ENCODE measurements around the gene SLC22A15.

Gene SLC22A15

GRCh38 chr1:116110567-116111523 is 134.5 kb downstream of the SLC22A15 start, which contains the start of gene MAB21L3:
Gene MAB21L3, plus strand, starts transcription at chr1:116111399. Its CDS starts 1,217 bp downstream, at chr1:116112616.
- Histone ChIP-seq H3K4me1 (ENCODE audit: control insufficient read depth, insufficient read depth, low read length, poor library complexity, severe bottlenecking) (no peaks in the 10 kb centered on the region), H3K27ac (ENCODE audit: insufficient read depth, low read length, poor library complexity, severe bottlenecking) (no peak within 1 kb of the TSS), H3K27me3 (replicated peaks; ENCODE audit: control insufficient read depth, insufficient read depth, low read length, poor library complexity, severe bottlenecking) (no peaks in the 10 kb centered on the region), H3K4me3 (ENCODE audit: insufficient read depth, low read depth, low read length, poor library complexity, severe bottlenecking) (no peak within 1 kb of the TSS), H3K9me3 (ENCODE audit: control insufficient read depth, low read length) (no peaks in the 10 kb centered on the region), H3K36me3 (ENCODE audit: control insufficient read depth, insufficient read depth, low read length) (no peaks in the 10 kb centered on the region)
- DNase-seq = no peak

DNA sequence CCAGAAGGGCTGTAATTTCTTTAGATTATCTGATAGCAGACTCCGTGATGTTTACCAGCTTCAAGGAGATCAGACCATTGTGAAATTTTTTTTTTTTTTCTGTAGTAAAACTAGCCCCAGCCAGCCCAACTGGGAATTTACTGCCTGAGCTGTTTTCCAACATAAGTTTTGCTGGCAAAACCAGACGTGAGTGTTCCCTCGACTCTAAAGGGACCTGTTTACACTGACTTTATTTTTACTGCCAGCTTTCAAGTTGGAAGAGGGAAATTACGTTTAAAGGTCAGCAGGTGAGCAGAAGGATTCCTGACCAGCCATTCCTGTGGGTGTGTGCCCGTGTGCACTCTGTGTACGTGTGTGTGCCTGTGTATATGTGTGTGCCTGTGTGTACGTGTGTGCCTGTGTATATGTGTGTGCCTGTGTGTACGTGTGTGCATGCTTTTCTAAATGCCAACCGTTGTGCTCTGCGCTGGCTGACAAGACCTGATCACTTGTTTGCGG is 135.3 kb downstream of the SLC22A15 start:
- H3K9me3 ChIP-seq (ENCODE audit: control insufficient read depth, low read length) = no peaks in the 10 kb centered on the region
- H3K27me3 ChIP-seq (replicated peaks; ENCODE audit: control insufficient read depth, insufficient read depth, low read length, poor library complexity, severe bottlenecking) = no peaks in the 10 kb centered on the region
- no peaks in the 10 kb centered on the region for H3K4me1 ChIP-seq (ENCODE audit: control insufficient read depth, insufficient read depth, low read length, poor library complexity, severe bottlenecking)
- H3K27ac ChIP-seq (ENCODE audit: insufficient read depth, low read length, poor library complexity, severe bottlenecking) = no peak overlapping the region
- no peaks in the 10 kb centered on the region for H3K36me3 ChIP-seq (ENCODE audit: control insufficient read depth, insufficient read depth, low read length)
- H3K4me3 ChIP-seq (ENCODE audit: insufficient read depth, low read depth, low read length, poor library complexity, severe bottlenecking) = no peak overlapping the region
- DNase-seq = no peak

DNA sequence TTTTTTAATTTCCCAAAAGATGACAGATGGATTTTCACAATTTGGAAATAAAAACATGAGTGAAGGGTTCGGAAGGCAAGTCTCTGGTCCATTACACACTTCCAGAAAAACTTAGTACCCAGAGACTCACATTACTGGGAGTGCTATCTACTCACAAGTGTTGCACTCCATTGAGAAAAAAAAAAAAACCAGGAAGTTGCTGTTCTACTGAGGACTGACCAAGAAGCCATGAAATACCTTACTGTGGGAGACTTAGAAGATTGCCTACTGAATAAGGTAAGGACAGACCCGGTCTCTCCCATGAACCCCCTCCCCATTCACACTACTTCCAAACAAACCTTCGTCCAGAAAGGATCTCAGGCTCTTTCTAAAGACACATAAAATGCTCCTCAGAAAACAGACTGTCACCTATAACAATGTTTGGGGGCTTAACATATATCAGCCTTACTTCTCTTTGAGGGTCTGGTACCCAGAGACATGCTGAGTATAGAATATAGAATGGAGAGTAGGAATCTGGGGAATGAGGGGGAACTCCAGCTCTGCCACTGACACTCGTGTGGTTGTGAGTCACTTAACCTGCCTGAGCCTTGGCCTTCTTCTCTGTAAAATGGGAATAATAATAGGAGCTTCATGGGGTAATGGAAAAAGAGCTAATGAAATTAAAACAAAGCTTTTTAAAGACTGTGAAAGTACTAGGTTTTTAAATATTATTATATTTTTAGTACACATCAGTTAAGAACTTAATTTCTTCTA is 136.3 kb downstream of the SLC22A15 start:
- H3K4me1 ChIP-seq (ENCODE audit: control insufficient read depth, insufficient read depth, low read length, poor library complexity, severe bottlenecking) = no peaks in the 10 kb centered on the region
- H3K27ac ChIP-seq (ENCODE audit: insufficient read depth, low read length, poor library complexity, severe bottlenecking) = no peak overlapping the region
- DNase-seq = no peak
- H3K9me3 ChIP-seq (ENCODE audit: control insufficient read depth, low read length) = no peaks in the 10 kb centered on the region
- H3K27me3 ChIP-seq (replicated peaks; ENCODE audit: control insufficient read depth, insufficient read depth, low read length, poor library complexity, severe bottlenecking) = no peaks in the 10 kb centered on the region
- H3K4me3 ChIP-seq (ENCODE audit: insufficient read depth, low read depth, low read length, poor library complexity, severe bottlenecking) = no peak overlapping the region
- H3K36me3 ChIP-seq (ENCODE audit: control insufficient read depth, insufficient read depth, low read length) = no peaks in the 10 kb centered on the region

DNA sequence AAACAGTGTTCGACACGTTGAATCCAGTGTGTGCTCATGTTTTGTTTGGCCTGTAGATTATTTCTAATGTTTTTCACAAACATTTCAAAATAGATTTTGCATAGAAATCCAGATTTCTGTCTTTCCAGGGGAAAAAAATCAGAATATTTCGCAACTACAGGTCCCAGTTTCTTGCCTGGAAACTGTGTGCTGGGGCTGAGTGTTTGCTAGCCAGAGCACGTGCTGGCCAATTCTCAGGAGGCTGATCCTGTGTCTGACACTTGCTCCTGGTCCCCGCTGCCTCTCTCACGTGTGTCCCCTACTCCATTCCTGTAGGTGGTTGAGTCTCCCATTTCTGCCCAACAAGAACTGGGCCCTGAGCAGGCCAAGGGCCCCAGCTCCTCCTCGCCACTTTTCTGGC is 137.3 kb downstream of the SLC22A15 start:
- H3K4me1 ChIP-seq (ENCODE audit: control insufficient read depth, insufficient read depth, low read length, poor library complexity, severe bottlenecking) = no peaks in the 10 kb centered on the region
- H3K4me3 ChIP-seq (ENCODE audit: insufficient read depth, low read depth, low read length, poor library complexity, severe bottlenecking) = no peak overlapping the region
- H3K36me3 ChIP-seq (ENCODE audit: control insufficient read depth, insufficient read depth, low read length) = no peaks in the 10 kb centered on the region
- no peak overlapping the region for H3K27ac ChIP-seq (ENCODE audit: insufficient read depth, low read length, poor library complexity, severe bottlenecking)
- H3K9me3 ChIP-seq (ENCODE audit: control insufficient read depth, low read length) = no peaks in the 10 kb centered on the region
- DNase-seq = no peak
- no peaks in the 10 kb centered on the region for H3K27me3 ChIP-seq (replicated peaks; ENCODE audit: control insufficient read depth, insufficient read depth, low read length, poor library complexity, severe bottlenecking)

DNA sequence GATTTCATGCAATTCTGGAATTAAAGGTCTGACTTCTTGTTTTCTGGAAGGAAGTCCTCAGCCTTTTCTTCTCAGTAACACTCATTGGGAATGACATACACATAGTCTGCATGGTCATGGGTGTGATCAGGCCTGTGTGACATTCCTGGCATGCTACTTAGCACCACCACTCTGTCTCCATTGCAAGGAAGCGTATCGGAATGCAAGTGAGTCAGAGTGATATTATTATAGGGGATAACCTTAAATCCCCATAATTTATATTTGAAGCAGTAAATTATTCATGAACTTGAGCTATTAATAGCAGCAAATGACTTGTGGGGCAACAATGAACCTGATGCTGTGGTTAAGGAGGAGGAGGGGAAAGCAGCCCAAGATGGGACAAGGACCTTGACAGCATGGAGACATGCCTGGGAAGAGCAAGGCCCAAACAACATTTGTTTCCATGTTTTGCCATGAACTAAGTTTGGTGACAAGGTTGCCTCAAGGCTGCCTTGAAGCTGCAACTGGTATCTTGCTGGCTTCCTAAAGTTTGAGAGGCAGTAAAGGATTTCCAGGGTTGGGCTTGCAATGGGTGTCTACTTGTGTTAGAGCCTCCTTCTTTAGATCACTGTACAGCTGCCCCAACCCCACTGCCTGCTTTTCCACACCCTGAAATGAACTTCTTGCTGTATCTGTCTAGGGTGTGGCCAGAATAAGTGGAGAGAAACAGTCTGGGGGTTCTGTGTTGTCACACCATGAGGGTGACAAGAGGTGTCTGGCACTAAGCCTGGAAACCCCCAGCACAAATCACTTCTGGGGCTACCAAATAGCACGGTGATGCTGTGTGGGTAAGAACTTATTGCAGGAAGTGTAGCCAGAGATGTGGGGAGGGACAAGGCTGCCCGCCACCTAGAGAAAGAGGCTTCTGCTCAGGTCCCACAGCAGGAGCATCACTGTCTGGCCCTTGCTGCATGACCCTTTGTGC is 139.4 kb downstream of the SLC22A15 start:
- Histone ChIP-seq H3K9me3 (ENCODE audit: control insufficient read depth, low read length) (no peaks in the 10 kb centered on the region), H3K27ac (ENCODE audit: insufficient read depth, low read length, poor library complexity, severe bottlenecking) (no peak overlapping the region), H3K36me3 (ENCODE audit: control insufficient read depth, insufficient read depth, low read length) (no peaks in the 10 kb centered on the region), H3K27me3 (replicated peaks; ENCODE audit: control insufficient read depth, insufficient read depth, low read length, poor library complexity, severe bottlenecking) (no peaks in the 10 kb centered on the region), H3K4me3 (ENCODE audit: insufficient read depth, low read depth, low read length, poor library complexity, severe bottlenecking) (no peak overlapping the region), H3K4me1 (ENCODE audit: control insufficient read depth, insufficient read depth, low read length, poor library complexity, severe bottlenecking) (no peaks in the 10 kb centered on the region)
- DNase-seq = no peak

- H3K9me3 ChIP-seq (ENCODE audit: control insufficient read depth, low read length) = no peaks in the 10 kb centered on the region
- H3K4me1 ChIP-seq (ENCODE audit: control insufficient read depth, insufficient read depth, low read length, poor library complexity, severe bottlenecking) = no peaks in the 10 kb centered on the region
- H3K27me3 ChIP-seq (replicated peaks; ENCODE audit: control insufficient read depth, insufficient read depth, low read length, poor library complexity, severe bottlenecking) = no peaks in the 10 kb centered on the region
- DNase-seq = no peak
- no peak overlapping the region for H3K4me3 ChIP-seq (ENCODE audit: insufficient read depth, low read depth, low read length, poor library complexity, severe bottlenecking)
- H3K27ac ChIP-seq (ENCODE audit: insufficient read depth, low read length, poor library complexity, severe bottlenecking) = no peak overlapping the region
- no peaks in the 10 kb centered on the region for H3K36me3 ChIP-seq (ENCODE audit: control insufficient read depth, insufficient read depth, low read length)
Measured at GRCh38 chr1:116118471-116118870, 142.2 kb downstream of the SLC22A15 start.

All from effector memory CD4-positive, alpha-beta T cell (primary cell).